Measurements from ENCODE around the gene NREP.

GRCh38 chr5:111728941-111729340, 28.1 kb downstream of the NREP start:
- TF ChIP-seq CTCF (IDR thresholded peaks at IDR 0.05) (no peak), POLR2A (IDR thresholded peaks at IDR 0.05) (no peak)

Measured in testis (tissue), 2 donors.